ENCODE data around the gene RBBP8NL. TPM values are rescaled to one million over a fixed set of nuclear protein-coding genes. Genes with fewer than 3 reads are reported as not detected.

Gene RBBP8NL
- total and polyA plus RNA-seq, 2 donors (not counting 3 experiments of a cell fraction or from before 2014, with no cell fraction given), result not detected

- H2AFZ ChIP-seq (ENCODE audit: low read depth, low read length), result no peak overlapping the region
- H3K9ac ChIP-seq (replicated peaks; ENCODE audit: extremely low read depth, insufficient read depth, low read length), result no peak overlapping the region
- intact Hi-C loops (cut with micrococcal nuclease), result loop anchor here (5.0 kb wide), 1 partner anchor 208 kb away; no protein-coding TSS in a partner anchor
- no peak overlapping the region for H3K4me2 ChIP-seq (ENCODE audit: insufficient read depth, low read length)
- TF ChIP-seq POLR2AphosphoS5 (IDR thresholded peaks at IDR 0.05; ENCODE audit: insufficient read depth, low read depth, low read length) (no peak), MYC (IDR thresholded peaks at IDR 0.05; ENCODE audit: low read depth, low read length) (no peak)
- ChIA-PET CTCF (interaction anchor here (1.0 to 2.9 kb wide), 13 partner anchors 9 to 563 kb away, joined by 3 to 32 read pairs (median 4); partner anchors contain the start of genes RBBP8NL and SLCO4A1), POLR2A (no interaction called here)
- H3K36me3 ChIP-seq (ENCODE audit: control insufficient read depth in 2 of 2, extremely low read depth in 1 of 2, insufficient read depth in 2 of 2, low read length in 2 of 2), result no peaks in the 10 kb centered on the region
- H3K9me1 ChIP-seq (replicated peaks; ENCODE audit: control insufficient read depth, extremely low read depth, insufficient read depth, low read length), result no peaks in the 10 kb centered on the region
- peaks cover 11% of the 10 kb centered on the region for H3K4me1 ChIP-seq (ENCODE audit: control insufficient read depth, extremely low read depth, insufficient read depth, low read length)
- H3K27me3 ChIP-seq (ENCODE audit: control insufficient read depth in 2 of 2, insufficient read depth in 2 of 2, low read length in 2 of 2), result no peaks in the 10 kb centered on the region
- FAIRE-seq (no peak), DNase-seq (ENCODE audit: low read depth, low spot score) (no peak)
- no peak overlapping the region for H3K4me3 ChIP-seq (replicated peaks in 1 of 3; ENCODE audit: insufficient read depth in 1 of 3, low read depth in 1 of 3, low read length in 3 of 3)
- H3K79me2 ChIP-seq (ENCODE audit: control insufficient read depth, insufficient read depth, low read length), result peaks cover 7% of the 10 kb centered on the region
- dilution Hi-C loops (cut with MboI; ENCODE audit: extremely low pct_ligation_motif_present, low sequenced_read_pairs), result no loop called here
- no peaks in the 10 kb centered on the region for H3K9me3 ChIP-seq (replicated peaks; ENCODE audit: control insufficient read depth, insufficient read depth, low read length)
- no peaks in the 10 kb centered on the region for H4K20me1 ChIP-seq (replicated peaks; ENCODE audit: control insufficient read depth, extremely low read depth, insufficient read depth, low read length)
- no TSS peak for BruUV-seq (replicated peaks)
- H3K27ac ChIP-seq (ENCODE audit: insufficient read depth, low read depth, low read length), result no peak overlapping the region
Observed at GRCh38 chr20:62409086-62409853, 18.1 kb downstream of the RBBP8NL start.

GRCh38 chr20:62408640-62409039 is 18.7 kb downstream of the RBBP8NL start:
- intact Hi-C loops (cut with micrococcal nuclease), result loop anchor here (5.0 kb wide), 1 partner anchor 209 kb away; no protein-coding TSS in a partner anchor

More at GRCh38 chr20:62408640-62409039, 18.7 kb downstream of the RBBP8NL start:
- no peaks in the 10 kb centered on the region for H3K27me3 ChIP-seq (ENCODE audit: control insufficient read depth in 2 of 2, insufficient read depth in 2 of 2, low read length in 2 of 2)
- no peaks in the 10 kb centered on the region for H3K36me3 ChIP-seq (ENCODE audit: control insufficient read depth in 2 of 2, extremely low read depth in 1 of 2, insufficient read depth in 2 of 2, low read length in 2 of 2)
- no peak overlapping the region for H2AFZ ChIP-seq (ENCODE audit: low read depth, low read length)
- ChIA-PET CTCF (interaction anchor here (1.2 to 2.9 kb wide), 4 partner anchors 39 to 234 kb away, joined by 3 to 32 read pairs (median 7); partner anchors contain the start of gene SLCO4A1), POLR2A (no interaction called here)
- no peaks in the 10 kb centered on the region for H4K20me1 ChIP-seq (replicated peaks; ENCODE audit: control insufficient read depth, extremely low read depth, insufficient read depth, low read length)
- no TSS peak for BruUV-seq (replicated peaks)
- FAIRE-seq, result no peak
- no peak overlapping the region for H3K4me2 ChIP-seq (ENCODE audit: insufficient read depth, low read length)
- TF ChIP-seq MYC (IDR thresholded peaks at IDR 0.05; ENCODE audit: low read depth, low read length) (no peak), EZH2 (IDR thresholded peaks at IDR 0.05; ENCODE audit: borderline replicate concordance, low read depth, low read length, severe bottlenecking) (no peak), JUN (IDR thresholded peaks at IDR 0.05; ENCODE audit: borderline replicate concordance, insufficient read depth, insufficient read length, low read depth) (no peak), POLR2AphosphoS5 (IDR thresholded peaks at IDR 0.05; ENCODE audit: insufficient read depth, low read depth, low read length) (no peak), MAX (IDR thresholded peaks at IDR 0.05; ENCODE audit: insufficient read depth, insufficient read length) (no peak), FOS (IDR thresholded peaks at IDR 0.05; ENCODE audit: borderline replicate concordance, insufficient read depth, low read length) (no peak), POLR2A (IDR thresholded peaks at IDR 0.05; ENCODE audit: low read depth, low read length) (no peak), GATA2 (IDR thresholded peaks at IDR 0.05; ENCODE audit: insufficient read depth, insufficient read length, low read depth, low read length) (no peak)
- no peak overlapping the region for H3K27ac ChIP-seq (ENCODE audit: insufficient read depth, low read depth, low read length)
- H3K9ac ChIP-seq (replicated peaks; ENCODE audit: extremely low read depth, insufficient read depth, low read length), result no peak overlapping the region
- H3K79me2 ChIP-seq (ENCODE audit: control insufficient read depth, insufficient read depth, low read length), result peaks cover 7% of the 10 kb centered on the region
- dilution Hi-C loops (cut with MboI; ENCODE audit: extremely low pct_ligation_motif_present, low sequenced_read_pairs), result no loop called here
- H3K9me3 ChIP-seq (replicated peaks; ENCODE audit: control insufficient read depth, insufficient read depth, low read length), result no peaks in the 10 kb centered on the region
- H3K4me1 ChIP-seq (ENCODE audit: control insufficient read depth, extremely low read depth, insufficient read depth, low read length), result peaks cover 11% of the 10 kb centered on the region
- DNase-seq (ENCODE audit: low read depth, low spot score), result no peak
- H3K9me1 ChIP-seq (replicated peaks; ENCODE audit: control insufficient read depth, extremely low read depth, insufficient read depth, low read length), result no peaks in the 10 kb centered on the region
- no peak overlapping the region for H3K4me3 ChIP-seq (replicated peaks in 1 of 3; ENCODE audit: insufficient read depth in 1 of 3, low read depth in 1 of 3, low read length in 3 of 3)
